PC-9 (cell line): ENCODE results near the gene TSPAN12.
"Not testable (repeated sequence)": the region's sequence is repeated elsewhere in the genome, so short reads cannot be mapped to it uniquely, and the experiment has no call there.

Source experiments
- CTCF ChIP-seq: fragments of 200-600 bp; sonication (generic); conservative IDR thresholded peaks from 2 replicates; pipeline ENCODE4 v1.6.1; 2017; ENCODE audit warnings: mixed run types, antibody characterized with exemption, mild to moderate bottlenecking, moderate library complexity
- EZH2 ChIP-seq: fragments of 200-600 bp; sonication (generic); IDR thresholded peaks from 2 replicates; pipeline ENCODE4 v1.8.0; 2017; ENCODE audit warnings: antibody characterized with exemption, low read depth

DNA sequence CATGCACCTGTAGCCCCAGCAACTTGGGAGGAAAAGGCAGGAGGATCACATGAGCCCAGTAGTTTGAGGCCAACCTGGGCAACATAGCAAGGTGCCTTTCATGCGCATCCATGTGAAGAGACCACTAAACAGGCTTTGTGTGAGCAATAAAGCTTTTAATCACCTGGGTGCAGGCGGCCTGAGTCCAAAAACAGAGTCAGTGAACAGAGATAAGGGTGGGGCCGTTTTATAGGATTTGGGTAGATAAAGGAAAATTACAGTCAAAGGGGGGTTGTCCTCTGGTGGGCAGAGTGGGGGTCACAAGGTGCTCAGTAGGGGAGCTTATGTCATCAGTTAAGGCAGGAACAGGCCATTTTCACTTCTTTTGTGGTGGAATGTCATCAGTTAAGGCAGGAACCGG lies 27.7 kb upstream of the TSPAN12 start:
- not testable (repeated sequence) for TF ChIP-seq CTCF, EZH2
